HG02943 (cell line): ENCODE results near the gene ZNF660.
"Not testable (repeated sequence)": the region's sequence is repeated elsewhere in the genome, so short reads cannot be mapped to it uniquely, and the experiment has no call there.

Experiments used
- ATAC-seq: cut with Tn5 transposase; IDR thresholded peaks from one replicate; pipeline ENCODE4 v1.9.1; 2021; ENCODE audit warnings: mild to moderate bottlenecking, low read depth, moderate library complexity; ENCODE audit not compliant: unreplicated experiment

ZNF660 gene

DNA sequence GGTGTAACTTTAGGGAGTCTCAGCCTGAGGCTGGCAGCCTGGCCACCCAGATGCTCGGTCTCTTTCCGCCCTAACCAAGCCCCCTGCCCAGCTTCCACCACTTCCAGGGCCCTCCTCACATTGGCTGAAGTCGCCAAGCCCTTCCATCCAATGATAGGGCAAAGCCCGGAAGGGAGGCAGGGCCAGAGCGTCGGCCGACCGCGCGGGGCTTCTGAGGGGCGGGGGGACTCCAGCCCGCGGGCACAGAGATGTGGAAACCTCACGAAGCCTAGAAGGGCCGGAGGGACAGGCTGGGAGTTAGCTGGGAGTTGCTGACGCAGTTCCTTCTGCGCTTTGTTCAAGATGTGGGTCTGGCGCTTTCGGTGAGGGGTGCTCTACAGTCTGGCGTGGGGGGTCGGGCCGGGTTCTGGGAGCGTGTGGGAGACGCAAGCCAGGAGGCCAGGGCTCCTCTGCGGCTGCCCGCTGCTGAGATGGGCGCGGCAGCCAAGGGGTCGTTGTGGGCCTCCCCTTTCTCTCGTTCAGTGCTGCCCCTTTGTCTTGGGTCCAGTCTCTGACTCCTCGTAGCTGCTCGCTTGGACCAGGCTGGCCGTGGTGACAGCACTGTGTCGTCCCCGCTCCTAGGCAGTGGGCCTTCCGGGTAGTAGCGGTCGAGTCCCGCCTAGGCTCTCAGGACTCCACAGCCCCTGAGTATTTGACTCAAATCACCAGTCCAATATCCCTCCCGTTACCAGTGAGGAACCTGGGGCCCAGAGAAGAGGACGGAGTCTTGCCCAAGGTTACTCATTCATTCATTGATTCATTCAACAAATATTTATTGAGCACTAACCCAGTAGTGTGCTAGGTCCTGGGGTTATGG is at the start of gene ZNF660:
ZNF660 (plus strand) TSS at position 319 of the 856 bp plus-strand sequence. CDS start 9,230 bp downstream, outside the sequence.
- no peak for ATAC-seq

GRCh38 chr3:44535364-44535763 is 49.4 kb upstream of the ZNF660 start:
- no peak for ATAC-seq

DNA sequence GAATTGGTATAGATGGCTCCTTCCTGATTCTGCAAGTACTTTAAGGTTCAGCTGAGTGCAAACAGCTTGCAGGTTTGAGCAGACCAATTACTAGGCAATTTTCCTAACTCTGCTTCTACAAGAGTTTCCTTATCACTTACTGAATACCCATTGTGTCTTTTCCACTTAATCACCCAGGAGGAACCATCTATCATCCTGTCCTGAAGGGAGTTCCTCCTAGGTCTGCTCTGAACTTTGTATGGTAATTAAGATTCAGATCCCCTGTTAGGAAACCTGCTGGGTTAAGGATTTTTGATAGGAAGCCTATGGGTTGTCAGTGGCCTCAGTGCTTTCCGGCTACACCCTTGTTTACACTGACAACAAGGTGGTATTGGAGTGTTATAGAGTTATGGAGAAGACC is 40.0 kb upstream of the ZNF660 start:
- ATAC-seq = not testable (repeated sequence)

DNA sequence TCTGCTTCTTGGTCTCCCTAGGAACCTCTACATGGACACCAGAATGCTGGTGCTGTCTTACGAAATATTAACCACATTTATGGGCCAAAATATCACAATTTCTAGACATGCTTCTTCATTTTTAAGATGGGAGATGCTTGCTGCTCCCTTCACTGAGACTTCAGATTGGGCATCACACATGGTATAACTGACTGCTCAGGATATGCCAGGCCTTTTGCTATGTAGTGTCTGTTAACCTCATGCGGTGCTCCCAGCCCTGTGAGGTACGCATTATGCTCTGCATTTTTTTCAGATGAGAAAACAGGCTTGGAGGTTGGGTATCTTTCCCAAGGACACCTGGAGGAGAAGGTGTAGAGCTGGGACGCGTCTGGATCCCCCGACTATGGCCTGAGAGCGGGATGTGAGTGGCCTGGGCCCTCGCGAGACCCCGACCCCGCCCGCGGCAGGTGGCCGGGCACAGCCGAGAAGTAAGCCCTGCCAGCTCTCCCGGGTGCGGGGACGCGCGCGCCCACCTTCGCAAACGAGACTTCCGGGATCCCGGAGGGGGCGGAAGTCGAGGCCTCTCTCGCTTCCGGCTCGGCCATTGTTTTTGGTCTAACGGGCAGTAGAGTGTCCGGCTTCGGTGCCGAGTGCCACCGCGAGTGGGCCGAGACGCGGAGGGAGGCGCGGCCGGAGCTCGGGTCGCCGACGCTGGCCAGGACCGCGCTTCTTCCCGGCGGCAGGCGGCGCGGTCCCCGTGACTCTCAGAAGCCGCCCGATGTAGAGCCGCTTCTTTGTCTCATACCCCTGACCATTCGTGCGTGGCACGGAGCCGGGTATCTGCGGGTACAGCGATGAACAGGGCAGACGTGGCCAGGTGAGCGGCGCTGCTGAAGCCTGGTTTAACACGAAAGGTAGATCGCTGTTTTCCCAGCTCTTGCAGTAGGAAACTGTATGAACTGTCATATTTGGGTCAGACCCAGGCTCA is 29.9 kb upstream of the ZNF660 start, which contains the start of gene ZKSCAN7:
ZKSCAN7 (plus strand) TSS at position 568 of the 967 bp plus-strand sequence. CDS start 1,855 bp downstream, outside the sequence.
- ATAC-seq = peak; percentile 74

- no peak for ATAC-seq
Measured at GRCh38 chr3:44555723-44556122, 29.0 kb upstream of the ZNF660 start.

GRCh38 chr3:44557074-44557473 is 27.7 kb upstream of the ZNF660 start:
- no peak for ATAC-seq

- no peak for ATAC-seq
Measured at GRCh38 chr3:44561076-44561475, 23.7 kb upstream of the ZNF660 start.

DNA sequence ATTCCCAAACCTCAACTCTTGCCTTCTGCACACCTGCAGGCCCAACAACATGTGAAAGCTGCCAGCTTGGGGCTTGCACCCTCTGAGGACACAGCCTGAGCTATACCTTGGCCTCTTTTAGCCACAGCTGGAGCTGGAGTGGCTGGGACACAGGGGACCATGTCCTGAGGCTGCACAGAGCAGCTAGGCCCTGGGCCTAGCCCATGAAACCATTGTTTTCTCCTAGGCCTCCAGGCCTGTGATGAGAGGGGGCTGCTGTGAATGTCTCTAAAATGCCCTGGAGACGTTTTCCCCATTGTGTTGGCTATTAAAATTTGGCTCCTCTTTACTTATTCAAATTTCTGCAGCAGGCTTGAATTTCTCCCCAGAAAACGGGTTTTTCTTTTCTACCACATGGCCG is 22.6 kb upstream of the ZNF660 start:
- no peak for ATAC-seq

GRCh38 chr3:44568561-44568960 is 16.2 kb upstream of the ZNF660 start:
- ATAC-seq = no peak

DNA sequence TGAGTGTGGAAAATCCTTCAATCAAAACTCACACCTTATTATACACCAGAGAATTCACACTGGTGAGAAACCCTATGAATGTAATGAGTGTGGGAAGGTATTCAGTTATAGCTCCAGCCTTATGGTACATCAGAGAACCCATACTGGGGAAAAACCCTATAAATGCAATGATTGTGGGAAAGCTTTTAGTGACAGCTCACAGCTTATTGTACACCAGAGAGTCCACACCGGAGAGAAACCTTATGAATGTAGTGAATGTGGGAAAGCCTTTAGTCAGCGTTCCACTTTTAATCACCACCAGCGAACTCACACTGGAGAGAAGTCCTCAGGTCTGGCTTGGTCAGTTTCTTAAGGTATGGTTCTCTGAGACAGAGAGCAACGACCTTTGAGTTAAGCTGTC is 13.7 kb upstream of the ZNF660 start:
- no peak for ATAC-seq

DNA sequence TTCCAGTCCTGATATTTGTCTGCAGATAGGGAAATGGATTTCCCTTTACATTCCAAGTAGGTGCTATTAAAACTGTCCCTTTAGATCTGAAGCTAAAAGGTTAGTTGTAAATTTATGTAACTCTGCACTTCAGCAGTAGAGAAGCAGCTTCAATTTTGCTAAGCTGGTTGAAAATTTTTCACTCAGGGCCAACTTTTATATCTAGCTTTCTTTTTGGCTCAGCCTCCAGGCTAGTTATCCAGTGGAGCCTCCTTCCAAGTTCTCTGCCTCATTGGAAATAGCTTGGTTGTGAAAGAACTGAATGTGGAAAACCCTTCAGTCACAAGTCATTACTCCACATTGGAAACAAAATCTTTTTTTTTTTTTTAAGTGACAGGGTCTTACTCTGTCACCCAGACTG is 8.2 kb upstream of the ZNF660 start:
- ATAC-seq = no peak

DNA sequence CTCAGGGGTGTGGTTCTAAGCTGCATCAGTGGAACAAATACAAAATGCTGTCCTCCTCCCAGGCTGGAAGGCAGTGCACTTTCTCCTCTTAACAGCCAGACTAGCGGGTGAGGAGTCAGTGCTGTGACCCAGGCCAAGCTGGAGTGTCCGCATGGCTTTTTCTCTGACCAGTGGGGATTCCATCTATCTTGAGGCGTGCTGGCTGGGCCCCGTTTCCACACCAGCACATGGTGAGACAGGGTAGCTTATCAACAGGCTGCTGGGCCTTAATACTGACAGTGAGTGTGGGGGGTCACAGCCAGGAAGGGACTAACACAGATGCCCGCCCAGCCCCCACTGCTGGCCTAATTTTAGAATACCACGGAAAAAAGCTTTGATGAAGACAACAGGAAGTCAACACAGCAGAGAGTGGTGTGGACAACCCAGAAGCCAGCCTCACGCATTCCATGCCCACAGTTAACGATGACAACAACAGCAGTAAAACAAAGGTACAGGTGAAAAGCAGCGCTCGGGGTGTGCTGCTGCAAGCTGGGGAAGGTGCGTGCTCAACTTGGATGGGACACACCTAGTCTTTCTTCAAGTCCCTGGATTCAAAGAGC is 7.3 kb upstream of the ZNF660 start:
- not testable (repeated sequence) for ATAC-seq

GRCh38 chr3:44578316-44578715 is 6.4 kb upstream of the ZNF660 start:
- not testable (repeated sequence) for ATAC-seq

DNA sequence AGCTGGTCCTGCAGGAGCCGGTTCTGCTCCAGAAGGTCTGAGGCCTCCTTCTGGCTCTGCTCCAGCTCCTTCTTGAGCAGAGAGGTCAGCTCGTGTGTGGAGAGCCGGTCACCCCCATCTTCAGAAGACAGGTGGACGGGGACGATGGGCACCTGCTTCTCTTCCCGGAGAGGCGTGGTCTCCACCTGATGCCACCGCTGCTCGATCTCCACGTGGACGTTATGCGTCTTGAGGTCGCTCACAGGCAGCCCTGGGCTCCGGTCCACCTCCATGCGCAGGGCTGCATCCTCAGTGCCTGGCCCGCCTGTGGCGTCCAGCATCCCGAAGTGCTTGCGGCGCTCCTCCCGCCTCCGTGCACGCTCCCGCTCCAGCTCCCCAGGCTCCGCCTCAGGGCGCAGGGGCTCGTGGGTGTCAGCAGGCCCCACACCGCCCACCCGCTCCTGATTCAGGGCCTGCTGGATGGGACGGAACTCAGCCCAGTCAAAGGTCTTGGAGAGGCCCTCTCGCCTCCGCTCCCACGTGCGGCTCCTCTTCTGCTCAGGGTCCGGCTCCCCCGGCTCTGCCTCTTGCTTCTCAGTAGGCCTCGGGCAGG is 5.7 kb upstream of the ZNF660 start:
- ATAC-seq = not testable (repeated sequence)

- ATAC-seq = not testable (repeated sequence)
Measured at GRCh38 chr3:44579749-44580148, 5.0 kb upstream of the ZNF660 start.

GRCh38 chr3:44580971-44581370 is 3.8 kb upstream of the ZNF660 start:
- ATAC-seq = not testable (repeated sequence)

GRCh38 chr3:44596621-44597020 is 11.9 kb downstream of the ZNF660 start:
- no peak for ATAC-seq

GRCh38 chr3:44601749-44602148 is 17.0 kb downstream of the ZNF660 start:
- ATAC-seq = no peak

- ATAC-seq = no peak
Measured at GRCh38 chr3:44612678-44613077, 27.9 kb downstream of the ZNF660 start.
